CD8-positive, alpha-beta memory T cell (primary cell): Measurements from ENCODE around the gene SLC25A29. TPM values are rescaled to one million over a fixed set of nuclear protein-coding genes. Genes with fewer than 3 reads are reported as not detected.
A peak's percentile ranks its signal among the peaks of the same experiment; 100 is the strongest.
"Not testable (repeated sequence)": the region's sequence is repeated elsewhere in the genome, so short reads cannot be mapped to it uniquely, and the experiment has no call there.

Experiments
- CTCF ChIA-PET: fragments of 350-600 bp; sonication (Branson Sonifier 250); formaldehyde crosslinking; loops from one replicate; lab custom pipeline; 2021; ENCODE audit warnings: antibody characterized with exemption; lab: Charles Lee
- POLR2A ChIA-PET: fragments of 350-600 bp; sonication (Branson Sonifier 250); formaldehyde crosslinking; loops from one replicate; lab custom pipeline; 2021; ENCODE audit warnings: antibody characterized with exemption; lab: Charles Lee
- DNase-seq, 5 donors: peaks; one replicate each; pipeline versions ENCODE4 v3.0.0 to v3.0.0-alpha.2; 2020 to 2022; ENCODE audit warnings: mixed read lengths in 1 of 5
- H3K27ac ChIP-seq: one replicate; pipeline ENCODE4 v1.7.0; 2013; ENCODE audit warnings: low read depth, mild to moderate bottlenecking, low read length, moderate library complexity
- H3K27me3 ChIP-seq: 2 replicates; pipeline ENCODE4 v1.7.0; 2013; ENCODE audit warnings: low read length, mild to moderate bottlenecking; ENCODE audit not compliant: insufficient read depth, poor library complexity, severe bottlenecking
- H3K36me3 ChIP-seq: 2 replicates; pipeline ENCODE4 v1.7.0; 2013; ENCODE audit warnings: mild to moderate bottlenecking, low read length, moderate library complexity; ENCODE audit not compliant: insufficient read depth
- H3K4me1 ChIP-seq: 2 replicates; pipeline ENCODE4 v1.7.0; 2013; ENCODE audit warnings: mild to moderate bottlenecking, low read length, moderate library complexity; ENCODE audit not compliant: insufficient read depth
- H3K4me3 ChIP-seq: 2 replicates; pipeline ENCODE4 v1.7.0; 2013; ENCODE audit warnings: mild to moderate bottlenecking, low read length
- H3K9me3 ChIP-seq: 2 replicates; pipeline ENCODE4 v1.7.0; 2013; ENCODE audit warnings: mild to moderate bottlenecking, low read length
- H3K27ac Mint-ChIP-seq, 8 donors: one replicate each; pipeline ENCODE4 v1.8.0; 2020 to 2021; ENCODE audit warnings: mixed read lengths in 8 of 8, mild to moderate bottlenecking in 6 of 8, inconsistent platforms in 3 of 8, moderate library complexity in 3 of 8
- H3K27me3 Mint-ChIP-seq, 2 donors: one replicate each; pipeline ENCODE4 v1.8.0; 2020 to 2021; ENCODE audit warnings: mixed read lengths in 2 of 2, mild to moderate bottlenecking in 1 of 2, moderate library complexity in 1 of 2
- H3K36me3 Mint-ChIP-seq, 3 donors: one replicate each; pipeline ENCODE4 v1.8.0; 2020 to 2021; ENCODE audit warnings: mixed read lengths in 3 of 3, inconsistent platforms in 1 of 3, mild to moderate bottlenecking in 1 of 3
- H3K4me1 Mint-ChIP-seq, 3 donors: one replicate each; pipeline ENCODE4 v1.8.0; 2020 to 2021; ENCODE audit warnings: mixed read lengths in 3 of 3, inconsistent platforms in 1 of 3, mild to moderate bottlenecking in 1 of 3
- H3K4me3 Mint-ChIP-seq, 7 donors: one replicate each; pipeline ENCODE4 v1.8.0; 2020 to 2021; ENCODE audit warnings: mixed read lengths in 7 of 7, mild to moderate bottlenecking in 6 of 7, moderate library complexity in 4 of 7, inconsistent platforms in 2 of 7
- H3K9me3 Mint-ChIP-seq, 5 donors: one replicate each; pipeline ENCODE4 v1.8.0; 2020 to 2022; ENCODE audit warnings: mixed read lengths in 5 of 5, mild to moderate bottlenecking in 3 of 5, moderate library complexity in 2 of 5, inconsistent platforms in 1 of 5
- polyA plus RNA-seq: library from polyadenylated mRNA; unstranded; fragments of 300-500 nt; fragmentation: Illumina TruSeq; gene quantifications from one replicate; pipeline ENCODE4 v1.2.3, GENCODE V29; 2021
- total RNA-seq, 2 experiments: library from RNA; stranded (reverse); gene quantifications; one replicate each; pipeline ENCODE4 v1.2.3, GENCODE V29; 2021

SLC25A29 gene
- total and polyA plus RNA-seq, 3 experiments from 2014 or later: 7.0 to 10.5 (median 10.4) TPM

DNA sequence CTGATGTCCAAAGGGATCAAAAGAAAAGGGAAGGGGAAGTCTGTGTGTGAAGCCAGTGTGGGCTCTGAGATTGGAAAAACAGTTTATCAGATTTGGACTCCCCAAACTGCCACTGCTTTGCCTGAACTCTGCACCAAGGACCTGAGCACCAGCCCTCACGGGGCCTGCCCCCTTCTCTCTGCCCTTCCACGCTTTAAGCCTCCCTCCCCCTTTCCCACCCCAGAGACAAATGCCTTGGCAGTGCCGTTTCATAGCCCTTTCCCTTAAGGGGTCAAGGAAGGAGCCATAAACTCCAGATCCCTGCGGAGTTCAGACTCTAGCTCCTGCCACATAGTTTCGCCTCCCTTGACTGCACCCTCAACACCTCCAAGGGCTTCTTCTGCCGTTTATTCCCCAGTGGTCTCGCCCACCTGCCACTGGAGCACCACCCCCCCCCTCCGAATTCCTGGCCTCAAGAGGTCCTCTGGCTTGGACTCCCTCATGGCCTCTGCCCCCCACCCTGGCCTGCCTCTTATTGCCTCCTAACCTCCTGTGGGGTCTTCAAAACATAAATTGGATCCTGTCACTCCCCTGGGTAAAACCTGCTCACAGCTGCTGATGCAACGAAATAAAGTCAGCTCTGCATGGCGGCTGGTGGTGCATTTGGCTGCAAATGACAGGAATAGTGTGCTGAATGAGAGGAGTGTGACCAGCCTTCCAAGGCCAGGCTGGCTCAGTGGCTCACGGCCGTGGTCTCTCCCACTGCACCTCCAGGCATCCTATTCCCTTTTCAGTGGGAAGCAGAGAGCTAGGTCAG is 18.8 kb downstream of the SLC25A29 start:
- Histone ChIP-seq H3K27me3 (no peaks in the 10 kb centered on the region), H3K4me3 (no peak overlapping the region), H3K36me3 (no peaks in the 10 kb centered on the region), H3K27ac (no peak overlapping the region), H3K4me1 (peaks cover 11% of the 10 kb centered on the region), H3K9me3 (no peaks in the 10 kb centered on the region)
- H3K4me1 Mint-ChIP-seq: peaks cover 8 to 19% (median 11%) of the 10 kb centered on the region in 3 donors
- H3K36me3 Mint-ChIP-seq: peaks cover 0 to 3% (median 0%) of the 10 kb centered on the region in 3 donors
- H3K4me3 Mint-ChIP-seq: peak overlapping the region in 1 of 7 donors; percentile 75
- ChIA-PET CTCF (interaction anchor here (1.5 to 1.7 kb wide), 2 partner anchors 9 to 304 kb away, joined by 4 to 5 read pairs; no protein-coding TSS in a partner anchor), POLR2A (no interaction called here)
- no peaks in the 10 kb centered on the region for H3K27me3 Mint-ChIP-seq
- no peaks in the 10 kb centered on the region for H3K9me3 Mint-ChIP-seq
- DNase-seq: peak in 1 of 5 donors; percentile 36
- H3K27ac Mint-ChIP-seq: peak overlapping the region in 3 of 8 donors; percentile 61 to 83 (median 65)

DNA sequence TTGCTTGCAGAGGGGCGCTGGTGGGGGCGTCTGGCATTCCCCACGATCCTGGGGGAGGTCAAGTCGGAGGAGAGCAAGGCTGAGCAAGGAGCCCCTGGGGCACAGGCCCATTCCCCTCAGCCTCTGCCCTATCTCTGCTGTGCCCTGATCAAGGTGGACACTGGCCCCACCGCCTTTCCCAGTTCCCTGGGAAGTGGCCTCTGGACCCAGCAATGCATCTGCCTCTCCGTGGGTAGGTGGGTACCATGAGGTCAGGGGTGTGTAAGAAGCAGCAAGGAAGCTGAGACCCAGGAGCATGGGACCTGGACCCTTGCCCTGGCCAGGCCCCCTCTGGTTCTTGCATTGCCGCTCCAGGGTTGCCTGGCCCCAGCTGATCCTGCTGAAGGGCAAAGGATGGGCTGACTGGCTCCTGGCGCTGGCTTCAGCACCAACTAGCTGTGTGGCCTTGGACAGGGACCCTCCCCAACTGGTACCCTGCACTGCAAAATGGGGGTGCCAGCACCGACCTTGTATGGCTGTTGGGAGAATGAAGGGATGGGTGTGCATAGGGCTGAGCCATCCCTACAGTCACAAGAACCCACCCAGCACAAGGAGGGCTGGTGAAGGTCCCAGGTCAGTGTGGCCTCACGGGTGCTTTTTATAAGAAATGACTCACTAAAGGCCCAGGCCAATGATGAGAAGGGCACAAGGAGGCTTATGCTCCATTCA is 19.6 kb downstream of the SLC25A29 start:
- Mint-ChIP-seq H3K9me3 (no peaks in the 10 kb centered on the region), H3K4me1 (peaks cover 10 to 24% (median 15%) of the 10 kb centered on the region in 3 donors), H3K27me3 (no peaks in the 10 kb centered on the region), H3K27ac (peak overlapping the region in 1 of 8 donors; percentile 68), H3K4me3 (peak overlapping the region; percentile 24 to 83 (median 76)), H3K36me3 (peaks cover 0 to 6% (median 2%) of the 10 kb centered on the region in 3 donors)
- Histone ChIP-seq H3K4me3 (no peak overlapping the region), H3K36me3 (no peaks in the 10 kb centered on the region), H3K27ac (no peak overlapping the region), H3K27me3 (no peaks in the 10 kb centered on the region), H3K4me1 (peaks cover 11% of the 10 kb centered on the region), H3K9me3 (no peaks in the 10 kb centered on the region)
- CTCF ChIA-PET: interaction anchor here (0.9 to 4.2 kb wide), 18 partner anchors 8 to 304 kb away, joined by 3 to 23 read pairs (median 4); no protein-coding TSS in a partner anchor
- POLR2A ChIA-PET: no interaction called here
- DNase-seq: peak in 1 of 5 donors; percentile 46

DNA sequence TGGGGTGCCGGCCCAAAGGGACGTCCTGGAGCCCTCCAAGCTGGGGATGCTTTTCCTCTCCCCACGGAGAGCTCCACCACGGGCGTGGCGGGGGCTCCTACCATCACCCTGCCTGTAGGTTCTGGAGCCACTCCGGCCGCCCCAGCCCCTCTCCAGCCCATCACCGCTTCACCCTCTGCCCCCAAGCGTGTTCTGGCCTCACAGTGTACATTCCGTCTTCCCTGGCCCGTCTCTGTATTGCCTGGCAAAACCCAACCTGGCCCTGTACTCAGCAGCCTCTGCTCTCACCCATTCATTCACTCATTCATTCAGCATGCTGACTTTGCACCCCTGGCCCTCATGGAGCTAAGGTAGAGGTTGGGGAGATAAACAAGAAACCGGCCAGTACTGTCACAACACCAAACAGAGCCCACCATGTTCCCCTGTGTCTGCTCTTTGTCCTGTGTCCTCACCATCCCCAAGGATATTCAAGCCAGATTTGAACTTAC is 20.3 kb downstream of the SLC25A29 start:
- H3K36me3 ChIP-seq: no peaks in the 10 kb centered on the region
- H3K27me3 Mint-ChIP-seq: no peaks in the 10 kb centered on the region
- H3K4me1 Mint-ChIP-seq: peaks cover 11 to 25% (median 15%) of the 10 kb centered on the region in 3 donors
- no peak for DNase-seq
- peak overlapping the region in 7 of 8 donors; percentile 57 to 94 (median 68) for H3K27ac Mint-ChIP-seq
- H3K36me3 Mint-ChIP-seq: peaks cover 0 to 7% (median 2%) of the 10 kb centered on the region in 3 donors
- H3K27ac ChIP-seq: no peak overlapping the region
- CTCF ChIA-PET: interaction anchor here (0.8 to 4.2 kb wide), 23 partner anchors 9 to 305 kb away, joined by 3 to 23 read pairs (median 4); no protein-coding TSS in a partner anchor
- no peaks in the 10 kb centered on the region for H3K9me3 ChIP-seq
- peak overlapping the region; percentile 69 for H3K4me3 ChIP-seq
- peak overlapping the region; percentile 75 to 83 (median 82) for H3K4me3 Mint-ChIP-seq
- peaks cover 11% of the 10 kb centered on the region for H3K4me1 ChIP-seq
- POLR2A ChIA-PET: interaction anchor here (1.1 kb wide), 1 partner anchor 72 kb away, joined by 4 read pairs; no protein-coding TSS in a partner anchor
- no peaks in the 10 kb centered on the region for H3K27me3 ChIP-seq
- no peaks in the 10 kb centered on the region for H3K9me3 Mint-ChIP-seq

DNA sequence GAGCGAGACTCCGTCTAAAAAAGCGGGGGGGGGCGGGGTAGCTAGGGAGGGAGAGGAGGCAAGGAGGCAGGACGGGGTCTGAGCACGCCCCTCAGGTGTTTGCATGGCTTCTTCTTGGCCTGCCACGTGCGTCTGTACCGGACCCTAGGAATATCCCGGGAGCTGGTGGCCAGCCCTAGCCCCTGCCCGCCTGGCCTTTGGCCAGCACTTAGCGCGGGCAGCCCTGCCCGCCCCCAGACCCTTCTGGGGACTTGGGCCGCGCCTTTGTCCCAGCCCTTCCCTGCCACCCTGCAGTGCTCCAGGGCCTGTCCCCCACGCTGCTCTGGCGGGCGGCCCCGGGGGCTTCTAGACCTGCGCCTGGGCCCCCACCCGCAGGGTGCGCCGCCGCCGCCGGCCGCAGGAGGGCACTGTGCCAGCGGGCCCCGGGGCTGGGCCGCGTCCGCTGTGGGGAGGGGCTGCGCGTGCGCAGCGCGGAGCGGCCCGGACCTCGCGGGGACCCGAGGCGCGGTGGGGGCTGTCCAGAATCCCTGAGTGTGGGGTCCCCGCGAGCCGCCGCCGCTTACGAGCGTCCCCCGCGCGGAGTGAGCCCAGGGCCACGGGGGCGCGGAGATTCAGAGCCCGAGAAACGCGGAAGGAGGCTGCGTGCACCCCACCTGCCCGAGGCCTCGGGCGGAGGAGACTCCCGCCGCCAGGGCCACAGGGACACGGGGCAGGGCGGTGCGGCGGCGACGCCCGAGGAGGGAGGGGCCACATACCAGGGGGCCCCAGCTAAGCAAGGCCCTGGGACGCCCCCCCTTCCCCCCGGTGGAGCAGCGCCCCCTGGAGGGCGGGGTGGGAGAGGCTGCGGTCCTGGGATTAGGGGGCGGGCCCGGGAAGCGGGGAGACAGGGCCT is 21.0 kb downstream of the SLC25A29 start:
- DNase-seq: peak; percentile 75 to 85 (median 79)
- Histone ChIP-seq H3K4me3 (peak overlapping the region; percentile 69), H3K36me3 (no peaks in the 10 kb centered on the region), H3K27me3 (no peaks in the 10 kb centered on the region), H3K4me1 (peaks cover 11% of the 10 kb centered on the region), H3K27ac (peak overlapping the region; percentile 75), H3K9me3 (no peaks in the 10 kb centered on the region)
- no peaks in the 10 kb centered on the region for H3K9me3 Mint-ChIP-seq
- H3K4me3 Mint-ChIP-seq: peak overlapping the region in 5 of 7 donors; percentile 73 to 83 (median 82)
- ChIA-PET CTCF (interaction anchor here (0.8 to 4.2 kb wide), 30 partner anchors 9 to 304 kb away, joined by 3 to 23 read pairs (median 4); no protein-coding TSS in a partner anchor), POLR2A (interaction anchor here (0.6 to 1.3 kb wide), 3 partner anchors 23 to 71 kb away, joined by 3 to 9 read pairs (median 4); no protein-coding TSS in a partner anchor)
- H3K27me3 Mint-ChIP-seq: no peaks in the 10 kb centered on the region
- H3K36me3 Mint-ChIP-seq: peaks cover 0 to 11% (median 2%) of the 10 kb centered on the region in 3 donors
- H3K4me1 Mint-ChIP-seq: peaks cover 14 to 30% (median 15%) of the 10 kb centered on the region in 3 donors
- peak overlapping the region in 1 of 8 donors; percentile 68 for H3K27ac Mint-ChIP-seq

DNA sequence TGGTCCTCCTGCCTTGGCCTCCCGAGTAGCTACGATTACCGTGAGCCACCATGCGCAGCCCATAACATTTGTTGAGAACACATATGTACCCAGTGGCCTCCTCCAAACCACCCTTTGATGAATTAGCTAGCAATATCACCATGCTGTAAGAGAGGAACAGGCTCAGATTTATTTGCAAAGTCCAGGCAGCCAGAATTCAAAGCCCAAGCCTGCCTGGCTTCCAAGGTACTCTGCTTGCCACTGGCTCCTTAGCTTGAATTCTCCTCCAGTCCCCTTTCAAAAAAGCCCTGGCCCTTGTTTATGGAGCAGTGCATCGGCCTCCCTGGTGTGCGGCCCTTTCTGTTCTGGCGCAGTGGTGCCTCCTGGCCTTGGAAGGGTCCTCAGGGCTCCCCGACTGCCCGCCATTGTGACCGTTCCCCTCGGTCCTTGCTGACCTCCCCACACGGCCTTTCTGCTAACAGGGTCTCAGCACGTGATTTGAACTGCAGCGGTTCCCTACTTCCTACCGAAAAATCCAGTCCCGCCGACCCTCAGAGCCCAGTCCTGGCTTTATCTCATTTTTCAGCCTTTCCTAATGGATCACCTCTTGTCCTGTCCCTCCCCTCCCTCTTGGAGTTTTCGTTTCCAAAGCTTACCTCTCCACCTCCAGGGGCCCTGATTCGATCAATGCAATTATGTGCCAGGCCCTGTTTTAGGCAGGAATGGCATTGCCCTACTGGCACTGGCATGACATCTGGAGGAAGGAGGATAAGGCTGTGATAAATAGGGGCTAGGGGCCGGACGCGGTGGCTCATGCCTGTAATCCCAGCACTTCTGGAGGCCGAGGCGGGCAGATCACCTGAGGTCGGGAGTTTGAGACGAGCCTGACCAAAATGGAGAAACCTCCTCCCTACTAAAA is 22.0 kb downstream of the SLC25A29 start:
- no peaks in the 10 kb centered on the region for H3K9me3 Mint-ChIP-seq
- H3K4me3 ChIP-seq: no peak overlapping the region
- no peaks in the 10 kb centered on the region for H3K36me3 ChIP-seq
- H3K27ac ChIP-seq: no peak overlapping the region
- H3K36me3 Mint-ChIP-seq: peaks cover 0 to 17% (median 2%) of the 10 kb centered on the region in 3 donors
- ChIA-PET CTCF (interaction anchor here (0.8 to 4.2 kb wide), 20 partner anchors 8 to 94 kb away, joined by 3 to 23 read pairs (median 5); no protein-coding TSS in a partner anchor), POLR2A (interaction anchor here (0.9 to 1.3 kb wide), 2 partner anchors 24 to 99 kb away, joined by 3 read pairs; no protein-coding TSS in a partner anchor)
- peak overlapping the region; percentile 23 to 81 (median 66) for H3K4me3 Mint-ChIP-seq
- no peaks in the 10 kb centered on the region for H3K27me3 ChIP-seq
- H3K27ac Mint-ChIP-seq: peak overlapping the region in 6 of 8 donors; percentile 33 to 88 (median 56)
- peaks cover 17 to 40% (median 23%) of the 10 kb centered on the region in 3 donors for H3K4me1 Mint-ChIP-seq
- H3K27me3 Mint-ChIP-seq: no peaks in the 10 kb centered on the region
- no peaks in the 10 kb centered on the region for H3K9me3 ChIP-seq
- no peak for DNase-seq
- peaks cover 11% of the 10 kb centered on the region for H3K4me1 ChIP-seq

DNA sequence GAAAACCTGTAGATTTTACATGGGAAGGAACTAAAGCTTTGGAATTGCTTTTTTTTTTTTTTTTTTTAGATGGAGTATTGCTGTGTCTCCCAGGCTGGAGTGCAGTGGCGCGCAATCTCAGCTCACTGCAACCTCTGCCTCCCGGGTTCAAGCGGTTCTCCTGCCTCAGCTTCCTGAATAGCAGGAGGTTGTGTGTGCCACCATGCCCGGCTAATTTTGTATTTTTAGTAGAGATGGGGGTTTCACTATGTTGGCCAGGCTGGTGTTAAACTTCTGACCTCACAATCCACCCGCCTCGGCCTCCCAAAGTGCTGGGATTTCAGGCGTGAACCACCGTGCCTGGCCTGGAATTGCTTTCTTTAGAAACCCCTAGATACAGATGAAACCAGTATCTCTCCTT is 22.8 kb downstream of the SLC25A29 start:
- Mint-ChIP-seq H3K4me3 (peak overlapping the region in 2 of 7 donors; percentile 52 to 61), H3K4me1 (peaks cover 25 to 48% (median 31%) of the 10 kb centered on the region in 3 donors), H3K36me3 (peaks cover 0 to 23% (median 2%) of the 10 kb centered on the region in 3 donors), H3K27ac (peak overlapping the region in 3 of 8 donors; percentile 34 to 68 (median 47))
- H3K27ac ChIP-seq, DNase-seq, H3K9me3 Mint-ChIP-seq, H3K9me3 ChIP-seq, H3K27me3 ChIP-seq, H3K27me3 Mint-ChIP-seq, H3K4me3 ChIP-seq, H3K36me3 ChIP-seq: not testable (repeated sequence)
- ChIA-PET CTCF (interaction anchor here (1.0 to 4.2 kb wide), 9 partner anchors 9 to 62 kb away, joined by 3 to 23 read pairs (median 4); no protein-coding TSS in a partner anchor), POLR2A (interaction anchor here (0.9 kb wide), 1 partner anchor 100 kb away, joined by 3 read pairs; no protein-coding TSS in a partner anchor)
- peaks cover 11% of the 10 kb centered on the region for H3K4me1 ChIP-seq
